Stimulated activated CD8-positive, alpha-beta memory T cell treated with anti-CD3 and anti-CD28 coated beads, Interleukin-15, amount 100 ng/mL, for 4 hours (primary cell): ENCODE results near the gene MGAT5.

ENCODE experiments used
- DNase-seq, 2 donors: peaks; one replicate each; pipeline ENCODE4 v3.0.0-alpha.2; 2020; ENCODE audit warnings: low read depth in 2 of 2

MGAT5 gene

GRCh38 chr2:134421556-134422328, 167.9 kb downstream of the MGAT5 start:
- no peak for DNase-seq

GRCh38 chr2:134425724-134426496, 172.0 kb downstream of the MGAT5 start:
- no peak for DNase-seq

- no peak for DNase-seq
These were observed 172.8 kb downstream of the MGAT5 start for GRCh38 chr2:134426721-134427120.

DNA sequence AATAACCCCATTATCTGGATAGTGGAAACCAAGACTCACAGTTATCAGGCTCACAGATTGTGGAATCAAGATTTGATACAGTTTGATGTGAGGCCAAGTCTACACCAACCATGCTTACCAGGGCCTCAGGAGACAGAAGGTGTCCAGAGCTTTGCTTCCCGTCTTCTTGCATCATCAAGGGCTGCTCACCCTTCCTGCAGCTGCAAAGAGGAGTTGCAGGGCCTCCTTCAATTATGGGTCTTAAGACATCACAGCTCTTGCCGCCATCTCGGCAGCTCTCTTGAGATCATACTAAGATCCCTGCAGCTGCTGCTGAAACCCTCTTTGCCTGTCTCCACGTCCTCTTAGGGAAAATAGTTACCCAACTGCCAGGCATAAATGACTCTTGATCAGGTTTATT, 176.0 kb downstream of the MGAT5 start:
- DNase-seq = no peak

DNA sequence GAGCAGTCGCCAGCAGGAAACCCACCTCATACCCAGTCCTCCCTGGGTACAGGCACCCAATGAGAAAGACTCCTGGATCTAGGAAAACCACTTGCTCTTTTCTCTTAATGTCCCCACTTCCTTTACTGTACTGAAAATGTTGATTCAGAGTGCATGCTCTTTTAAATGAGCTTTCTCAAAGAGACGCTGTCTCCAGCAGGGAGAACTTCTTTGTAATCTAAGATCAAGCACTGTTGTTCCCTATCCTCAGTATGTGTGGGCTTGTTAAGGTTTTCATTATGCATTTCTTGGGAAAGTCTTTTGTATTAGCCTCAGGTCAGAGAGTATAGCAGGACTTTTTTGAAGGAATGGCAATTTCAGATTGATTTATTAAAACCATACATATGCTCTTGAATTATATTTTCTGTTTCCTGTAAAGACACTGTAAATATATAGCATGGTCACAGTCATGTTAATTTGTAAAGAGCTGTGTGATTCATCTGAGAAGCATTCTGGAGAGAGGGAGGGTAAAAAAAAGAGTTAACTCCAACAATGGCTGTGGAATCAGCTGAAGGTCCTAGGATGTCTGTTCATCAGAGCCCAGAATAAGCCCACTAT, 178.1 kb downstream of the MGAT5 start:
- DNase-seq = no peak

GRCh38 chr2:134432435-134432883, 178.6 kb downstream of the MGAT5 start:
- DNase-seq = no peak

DNA sequence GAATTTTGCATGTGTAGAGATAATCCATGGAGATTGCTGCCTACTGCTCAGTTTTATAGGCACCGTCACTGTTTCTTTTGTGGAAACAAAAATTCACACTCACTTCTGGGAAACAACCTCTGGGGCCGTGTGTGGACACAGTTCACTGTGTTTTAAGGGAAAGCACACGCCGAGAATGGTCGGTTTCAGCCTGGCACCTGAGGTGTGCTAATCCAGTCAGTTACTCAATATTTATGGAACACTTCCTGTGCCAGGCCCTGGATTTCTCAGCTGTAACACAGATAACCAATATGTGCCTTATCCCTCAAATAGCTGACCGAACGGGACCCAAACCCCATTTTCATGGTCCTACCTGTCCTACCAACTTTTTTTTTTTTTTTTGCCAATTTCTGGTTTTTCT, 179.6 kb downstream of the MGAT5 start:
- DNase-seq = no peak

- DNase-seq = no peak
These were observed 180.1 kb downstream of the MGAT5 start for GRCh38 chr2:134433979-134434378.

- DNase-seq = no peak
These were observed 181.6 kb downstream of the MGAT5 start for GRCh38 chr2:134435505-134435904.

- no peak for DNase-seq
These were observed 182.1 kb downstream of the MGAT5 start for GRCh38 chr2:134435936-134436335.

- no peak for DNase-seq
These were observed 182.8 kb downstream of the MGAT5 start for GRCh38 chr2:134436706-134437105.

GRCh38 chr2:134438371-134438770, 184.5 kb downstream of the MGAT5 start:
- no peak for DNase-seq

DNA sequence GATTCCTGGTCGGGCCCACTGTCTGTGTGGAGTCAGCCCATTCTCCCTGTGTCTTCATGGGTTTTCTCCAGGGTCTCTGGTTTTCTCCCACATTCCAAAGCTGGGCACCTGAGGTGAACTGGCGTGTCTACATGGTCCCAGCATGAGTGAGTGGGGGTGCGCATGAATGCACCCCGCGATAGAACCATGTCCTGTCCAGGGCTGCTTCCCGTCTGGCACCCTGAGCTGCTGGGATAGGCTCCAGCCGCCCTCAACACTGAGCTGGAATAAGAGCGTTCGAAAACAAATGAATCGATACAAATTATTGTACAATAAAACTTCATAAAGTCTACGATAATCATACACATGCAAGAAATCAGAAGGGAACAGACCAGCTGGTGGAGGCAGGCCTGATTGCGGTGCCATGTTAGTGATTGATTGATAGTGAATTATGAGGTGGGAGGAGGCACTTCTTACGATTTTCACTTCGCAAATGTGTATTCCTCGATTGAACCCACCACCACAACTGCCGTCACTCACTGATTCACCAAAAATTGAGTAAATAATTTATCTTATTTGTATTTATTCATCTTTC, 186.6 kb downstream of the MGAT5 start:
- no peak for DNase-seq

GRCh38 chr2:134441153-134441863, 187.4 kb downstream of the MGAT5 start:
- DNase-seq = no peak

GRCh38 chr2:134443814-134444480, 190.1 kb downstream of the MGAT5 start:
- no peak for DNase-seq

DNA sequence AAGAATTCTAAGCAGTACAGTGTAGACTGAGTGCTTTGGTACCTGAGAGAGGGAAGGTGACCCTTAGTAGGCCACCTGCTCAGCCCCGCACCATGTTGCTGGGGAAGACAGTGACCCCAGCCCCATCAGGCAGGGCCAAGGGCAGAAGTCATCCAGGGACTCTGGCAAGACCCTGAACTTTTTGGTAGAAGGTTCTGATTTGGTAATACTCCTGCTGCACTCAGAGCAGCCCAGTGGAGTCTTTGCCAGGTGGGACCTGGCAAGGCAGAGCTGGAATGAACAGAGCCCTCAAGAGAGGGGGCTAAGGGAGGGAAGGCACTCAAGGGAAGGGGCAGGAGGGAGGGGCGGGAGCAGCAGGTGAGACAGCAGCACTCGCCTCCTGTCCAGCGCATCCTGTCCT, 191.2 kb downstream of the MGAT5 start:
- DNase-seq = no peak

- DNase-seq = no peak
These were observed 192.1 kb downstream of the MGAT5 start for GRCh38 chr2:134445985-134446382.

DNA sequence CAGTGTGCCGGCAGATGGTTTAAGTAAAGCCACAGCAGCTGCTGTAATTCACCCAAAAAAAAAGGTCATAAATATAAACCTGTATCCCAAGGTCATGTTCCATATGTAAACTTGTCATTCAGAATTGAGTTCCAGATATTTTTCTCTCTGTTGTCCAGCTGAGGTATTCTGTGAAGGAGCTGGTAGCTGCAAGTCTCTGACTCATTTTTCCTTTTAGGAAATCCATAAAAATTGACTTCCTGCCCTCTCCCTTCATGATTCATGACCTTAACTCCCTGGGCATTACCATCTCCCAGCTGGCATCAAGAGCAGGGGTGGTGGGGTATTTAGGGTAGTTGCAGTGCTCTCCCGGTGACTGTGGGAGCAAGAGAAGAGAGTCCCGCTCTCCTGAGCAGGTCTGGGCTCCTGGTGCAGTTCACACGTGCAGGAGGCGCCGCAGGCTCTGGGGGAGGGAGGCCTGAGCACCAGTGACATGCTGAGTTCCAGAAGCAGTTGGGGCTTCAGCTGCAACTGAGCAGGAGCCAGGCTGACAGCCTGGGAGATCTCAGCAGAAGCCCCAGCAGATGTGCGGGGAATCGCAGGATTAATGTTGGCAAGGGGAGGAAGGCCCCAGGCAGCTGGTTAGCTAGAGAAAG, 192.6 kb downstream of the MGAT5 start:
- no peak for DNase-seq

DNA sequence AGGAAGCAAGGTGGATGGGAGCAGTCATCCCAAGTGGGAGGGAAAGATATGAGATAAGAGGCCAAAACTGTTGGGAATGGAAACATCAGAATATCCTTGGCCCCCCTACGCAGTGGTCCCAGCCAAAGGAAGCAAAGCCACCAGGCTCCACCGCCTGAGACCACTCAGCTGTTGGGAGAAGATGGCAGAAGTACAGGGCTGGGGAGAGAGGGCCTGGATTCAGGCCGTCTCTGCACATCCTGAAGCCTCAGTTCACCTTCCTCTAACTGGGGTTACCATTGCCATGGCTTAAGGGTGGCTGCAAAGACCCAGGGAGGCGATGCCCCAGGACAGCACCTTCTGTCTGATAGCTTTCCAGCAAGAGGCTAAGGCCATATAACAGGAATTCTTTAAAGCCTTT, 193.8 kb downstream of the MGAT5 start:
- DNase-seq = no peak

- no peak for DNase-seq
These were observed 194.8 kb downstream of the MGAT5 start for GRCh38 chr2:134448650-134449049.

GRCh38 chr2:134449157-134449556, 195.3 kb downstream of the MGAT5 start:
- DNase-seq = no peak
